Measurements from ENCODE around the gene INO80D.
"Not testable (repeated sequence)": the region's sequence is repeated elsewhere in the genome, so short reads cannot be mapped to it uniquely, and the experiment has no call there.

INO80D gene

GRCh38 chr2:206083602-206084438, 2.2 kb downstream of the INO80D start:
- no peak for DNase-seq

GRCh38 chr2:206082298-206082843, 3.6 kb downstream of the INO80D start:
- DNase-seq: no peak

- no peak for DNase-seq
Observed at GRCh38 chr2:206080927-206081326, 5.0 kb downstream of the INO80D start.

- DNase-seq: no peak
Observed at GRCh38 chr2:206079699-206080465, 6.1 kb downstream of the INO80D start.

- not testable (repeated sequence) for DNase-seq
Observed at GRCh38 chr2:206077879-206078278, 8.1 kb downstream of the INO80D start.

- DNase-seq: no peak
Observed at GRCh38 chr2:206075113-206075512, 10.9 kb downstream of the INO80D start.

- DNase-seq: no peak
Observed at GRCh38 chr2:206071807-206072206, 14.2 kb downstream of the INO80D start.

GRCh38 chr2:206069417-206069816, 16.6 kb downstream of the INO80D start:
- no peak for DNase-seq

GRCh38 chr2:206068207-206068606, 17.8 kb downstream of the INO80D start:
- no peak for DNase-seq

- no peak for DNase-seq
Observed at GRCh38 chr2:206064077-206064476, 21.9 kb downstream of the INO80D start.

- no peak for DNase-seq
Observed at GRCh38 chr2:206063635-206064034, 22.3 kb downstream of the INO80D start.

- DNase-seq: no peak
Observed at GRCh38 chr2:206062724-206063123, 23.2 kb downstream of the INO80D start.

- no peak for DNase-seq
Observed at GRCh38 chr2:206056286-206056685, 29.7 kb downstream of the INO80D start.

- no peak for DNase-seq
Observed at GRCh38 chr2:206054952-206055351, 31.0 kb downstream of the INO80D start.

GRCh38 chr2:206051912-206052311, 34.1 kb downstream of the INO80D start:
- DNase-seq: no peak

- DNase-seq: no peak
Observed at GRCh38 chr2:206049392-206049791, 36.6 kb downstream of the INO80D start.

GRCh38 chr2:206045251-206045650, 40.7 kb downstream of the INO80D start:
- DNase-seq: no peak

GRCh38 chr2:206040525-206040924, 45.4 kb downstream of the INO80D start:
- peak; percentile 60 for DNase-seq

GRCh38 chr2:206035393-206035792, 50.6 kb downstream of the INO80D start:
- not testable (repeated sequence) for DNase-seq

- DNase-seq: not testable (repeated sequence)
Observed at GRCh38 chr2:206033452-206033851, 52.5 kb downstream of the INO80D start.

- DNase-seq: no peak
Observed at GRCh38 chr2:206031950-206032567, 53.9 kb downstream of the INO80D start.

- DNase-seq: no peak
Observed at GRCh38 chr2:206031162-206031784, 54.7 kb downstream of the INO80D start.

- no peak for DNase-seq
Observed at GRCh38 chr2:206028101-206028500, 57.9 kb downstream of the INO80D start.

All from NCI-H2227 treated with DMSO at 0.1 percent for 48 hours (cell line).